KOPT-K1 (cell line): ENCODE measurements around the gene TRPC6.

Source experiments
- H3K27ac ChIP-seq: fragments of 200-600 bp; sonication (generic); 2 replicates; pipeline ENCODE4 v1.5.1; 2016; ENCODE audit warnings: antibody characterized with exemption, mild to moderate bottlenecking, low read depth, low read length; ENCODE audit not compliant: poor library complexity, severe bottlenecking
- H3K36me3 ChIP-seq: fragments of 200-600 bp; sonication (generic); 2 replicates; pipeline ENCODE4 v1.5.1; 2017; ENCODE audit warnings: antibody characterized with exemption, mild to moderate bottlenecking, low read length, moderate library complexity; ENCODE audit not compliant: insufficient read depth
- H3K9me3 ChIP-seq: fragments of 200-600 bp; sonication (generic); 2 replicates; pipeline ENCODE4 v1.5.1; 2017; ENCODE audit warnings: antibody characterized with exemption, low read length, mild to moderate bottlenecking; ENCODE audit not compliant: insufficient read depth, poor library complexity, severe bottlenecking

TRPC6 gene

DNA sequence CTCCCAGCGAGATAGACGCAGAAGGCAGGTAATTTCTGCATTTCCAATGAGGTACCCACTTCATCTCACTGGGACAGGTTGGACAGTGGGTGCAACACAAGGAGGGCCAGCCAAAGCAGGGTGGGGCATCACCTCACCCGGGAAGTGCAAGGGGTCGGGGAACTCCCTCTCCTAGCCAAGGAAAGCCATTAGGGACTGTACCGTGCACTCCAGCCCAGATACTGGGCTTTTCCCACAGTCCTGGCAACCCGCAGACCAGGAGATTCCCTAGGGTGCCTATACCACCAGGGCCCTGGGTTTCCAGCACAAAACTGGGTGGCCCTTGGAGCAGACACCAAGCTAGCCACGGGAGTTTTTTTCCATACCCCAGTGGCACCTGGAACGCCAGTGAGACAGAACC, 17.2 kb downstream of the TRPC6 start:
- Histone ChIP-seq H3K9me3 (no peaks in the 10 kb centered on the region), H3K36me3 (no peaks in the 10 kb centered on the region), H3K27ac (no peak overlapping the region)

- Histone ChIP-seq H3K27ac (no peak overlapping the region), H3K9me3 (no peaks in the 10 kb centered on the region), H3K36me3 (no peaks in the 10 kb centered on the region)
Observed at GRCh38 chr11:101563166-101563565, 20.6 kb downstream of the TRPC6 start.

DNA sequence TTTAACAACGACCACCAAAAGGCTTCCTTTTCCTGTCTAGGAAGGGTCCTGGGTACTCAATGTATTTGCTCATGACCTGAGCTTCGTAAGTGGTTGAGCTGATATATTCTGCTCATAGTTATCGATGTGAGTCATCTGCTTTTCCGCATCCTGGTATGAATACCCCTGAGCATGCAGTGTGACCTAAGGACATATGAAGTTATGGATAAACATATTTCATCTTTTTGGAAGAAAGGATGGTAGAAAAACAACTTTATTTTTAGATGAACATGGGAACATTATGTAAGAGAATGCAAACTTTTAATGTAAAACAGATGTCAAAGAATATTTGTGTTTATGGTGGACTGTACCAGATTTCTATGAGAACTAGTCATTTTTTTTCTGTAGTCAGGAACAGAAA, 28.4 kb downstream of the TRPC6 start:
- H3K27ac ChIP-seq, result no peak overlapping the region
- no peaks in the 10 kb centered on the region for H3K36me3 ChIP-seq
- H3K9me3 ChIP-seq, result no peaks in the 10 kb centered on the region

DNA sequence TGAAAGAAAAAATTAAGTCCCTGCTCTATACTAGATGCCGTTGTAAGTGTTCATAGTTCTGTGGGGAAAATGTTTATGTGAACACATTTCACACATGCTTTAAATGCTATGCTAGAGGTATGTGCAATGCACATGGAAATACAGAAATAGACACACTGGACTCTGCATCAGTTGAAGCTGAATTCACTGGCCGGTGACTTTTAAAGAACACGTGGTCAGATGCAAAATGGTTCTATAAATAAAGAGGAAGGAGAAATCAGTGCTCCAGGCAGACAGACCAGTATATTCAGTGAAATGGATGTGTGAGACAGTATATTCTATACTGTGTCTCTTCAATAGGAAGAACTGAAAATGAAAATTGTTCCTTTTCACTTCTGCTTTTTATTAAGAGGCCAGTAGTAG, 29.9 kb downstream of the TRPC6 start:
- no peaks in the 10 kb centered on the region for H3K36me3 ChIP-seq
- no peak overlapping the region for H3K27ac ChIP-seq
- no peaks in the 10 kb centered on the region for H3K9me3 ChIP-seq

DNA sequence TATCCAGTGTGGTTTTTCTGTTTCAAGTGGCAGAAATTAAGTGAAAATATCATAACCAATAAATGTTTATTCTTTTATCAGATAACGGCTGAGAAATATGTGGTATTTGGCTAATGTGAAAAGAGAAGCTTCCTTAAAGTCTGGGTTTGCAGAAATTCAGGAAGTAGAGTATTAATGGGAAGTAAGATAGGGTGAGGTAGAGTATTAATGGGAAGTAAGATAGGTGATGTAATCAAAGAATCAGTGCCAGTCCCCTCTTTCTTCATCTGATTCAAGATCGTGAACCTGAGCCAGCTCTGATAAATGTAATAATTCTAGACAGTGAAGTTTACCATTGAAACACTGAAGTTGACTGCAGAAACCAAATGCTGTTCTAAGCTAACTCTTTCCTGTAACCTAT, 30.9 kb downstream of the TRPC6 start:
- H3K27ac ChIP-seq, result no peak overlapping the region

DNA sequence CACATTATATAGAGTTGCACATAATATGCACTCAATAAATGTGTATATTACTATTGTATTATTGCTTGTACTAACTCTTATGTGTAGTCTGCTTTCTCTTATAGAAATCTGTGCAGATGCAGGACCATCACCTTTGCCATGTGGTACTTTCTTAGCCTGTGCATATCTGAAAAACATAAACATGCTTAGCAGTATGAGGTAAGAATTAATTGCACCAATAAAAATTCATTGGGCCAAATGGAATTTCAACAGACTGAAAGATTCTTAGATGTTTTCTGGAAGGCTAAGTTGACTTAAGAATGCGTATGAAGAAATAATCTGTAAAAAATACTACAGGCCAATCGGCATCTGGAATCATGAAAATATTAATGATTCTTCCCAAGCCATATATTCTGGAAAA, 55.3 kb downstream of the TRPC6 start:
- Histone ChIP-seq H3K36me3 (no peaks in the 10 kb centered on the region), H3K27ac (no peak overlapping the region)

More for the DNA sequence above, 30.9 kb downstream of the TRPC6 start:
- no peaks in the 10 kb centered on the region for H3K36me3 ChIP-seq
- no peaks in the 10 kb centered on the region for H3K9me3 ChIP-seq

GRCh38 chr11:101523634-101524260, 60.1 kb downstream of the TRPC6 start:
- Histone ChIP-seq H3K27ac (no peak overlapping the region), H3K36me3 (no peaks in the 10 kb centered on the region), H3K9me3 (no peaks in the 10 kb centered on the region)

More for the DNA sequence above, 55.3 kb downstream of the TRPC6 start:
- no peaks in the 10 kb centered on the region for H3K9me3 ChIP-seq

- Histone ChIP-seq H3K36me3 (no peaks in the 10 kb centered on the region), H3K9me3 (no peaks in the 10 kb centered on the region), H3K27ac (no peak overlapping the region)
Observed at GRCh38 chr11:101523193-101523592, 60.6 kb downstream of the TRPC6 start.

DNA sequence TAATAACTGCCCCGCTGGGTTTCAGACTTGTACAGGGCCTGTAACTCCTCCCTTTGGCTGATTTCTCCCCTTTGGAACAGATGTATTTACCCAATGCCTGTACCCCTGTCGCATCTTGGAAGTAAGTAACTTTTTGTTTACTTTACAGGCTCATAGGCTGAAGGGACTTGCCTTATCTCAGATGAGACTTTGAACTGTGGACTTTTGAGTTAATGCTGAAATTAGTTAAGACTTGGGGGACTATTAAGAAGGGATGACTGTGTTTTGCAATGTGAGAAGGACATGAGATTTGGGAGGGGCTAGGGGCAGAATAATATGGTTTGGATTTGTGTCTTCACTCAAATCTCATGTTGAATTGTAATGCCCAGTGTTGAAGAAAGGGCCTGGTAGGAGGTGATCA, 62.0 kb downstream of the TRPC6 start:
- Histone ChIP-seq H3K9me3 (no peaks in the 10 kb centered on the region), H3K36me3 (no peaks in the 10 kb centered on the region), H3K27ac (no peak overlapping the region)

- H3K36me3 ChIP-seq, result no peaks in the 10 kb centered on the region
- H3K9me3 ChIP-seq, result no peaks in the 10 kb centered on the region
- no peak overlapping the region for H3K27ac ChIP-seq
Observed at GRCh38 chr11:101516546-101516945, 67.3 kb downstream of the TRPC6 start.

- no peaks in the 10 kb centered on the region for H3K36me3 ChIP-seq
- H3K27ac ChIP-seq, result no peak overlapping the region
- no peaks in the 10 kb centered on the region for H3K9me3 ChIP-seq
Observed at GRCh38 chr11:101511065-101511464, 72.7 kb downstream of the TRPC6 start.

DNA sequence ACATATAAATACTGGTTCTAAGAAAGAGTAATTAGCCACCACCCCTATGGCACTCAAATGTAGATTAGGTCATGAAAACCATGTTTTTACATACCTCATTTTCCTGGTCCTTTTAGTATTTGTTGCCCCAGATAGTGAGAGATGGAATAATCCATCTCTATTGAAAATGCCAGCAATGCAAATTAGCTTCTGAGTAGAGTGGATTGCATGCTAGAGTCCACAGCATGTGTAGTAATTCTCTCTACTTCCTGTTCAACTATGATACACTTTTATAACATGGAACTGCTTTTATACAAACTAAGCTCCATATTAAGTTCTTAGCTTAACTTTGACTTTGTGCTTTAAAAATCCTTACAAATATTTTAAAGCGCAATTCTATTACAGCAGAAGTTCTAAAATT, 73.2 kb downstream of the TRPC6 start:
- no peaks in the 10 kb centered on the region for H3K36me3 ChIP-seq
- no peak overlapping the region for H3K27ac ChIP-seq
- no peaks in the 10 kb centered on the region for H3K9me3 ChIP-seq

- Histone ChIP-seq H3K36me3 (no peaks in the 10 kb centered on the region), H3K27ac (no peak overlapping the region), H3K9me3 (no peaks in the 10 kb centered on the region)
Observed at GRCh38 chr11:101509922-101510321, 73.9 kb downstream of the TRPC6 start.

DNA sequence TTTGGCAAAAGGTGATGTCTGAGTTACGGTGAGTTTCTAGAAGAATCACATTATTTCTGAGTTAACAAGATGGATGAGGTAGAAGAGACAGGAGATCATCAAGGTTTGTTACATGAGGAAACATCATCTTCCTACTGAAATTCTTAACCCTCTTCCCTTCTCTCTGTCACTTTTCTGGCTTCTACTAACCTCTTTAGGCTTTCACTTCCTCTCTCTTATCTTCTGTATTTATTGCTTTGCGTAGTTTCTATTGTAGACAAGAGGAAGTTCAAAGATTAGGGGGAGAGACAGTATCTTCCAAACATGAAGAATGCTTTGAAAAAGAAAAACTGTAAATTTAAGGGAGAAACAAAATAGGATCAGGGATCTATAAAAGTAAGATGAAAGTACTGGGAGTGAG, 75.4 kb downstream of the TRPC6 start:
- Histone ChIP-seq H3K36me3 (no peaks in the 10 kb centered on the region), H3K9me3 (no peaks in the 10 kb centered on the region), H3K27ac (no peak overlapping the region)

DNA sequence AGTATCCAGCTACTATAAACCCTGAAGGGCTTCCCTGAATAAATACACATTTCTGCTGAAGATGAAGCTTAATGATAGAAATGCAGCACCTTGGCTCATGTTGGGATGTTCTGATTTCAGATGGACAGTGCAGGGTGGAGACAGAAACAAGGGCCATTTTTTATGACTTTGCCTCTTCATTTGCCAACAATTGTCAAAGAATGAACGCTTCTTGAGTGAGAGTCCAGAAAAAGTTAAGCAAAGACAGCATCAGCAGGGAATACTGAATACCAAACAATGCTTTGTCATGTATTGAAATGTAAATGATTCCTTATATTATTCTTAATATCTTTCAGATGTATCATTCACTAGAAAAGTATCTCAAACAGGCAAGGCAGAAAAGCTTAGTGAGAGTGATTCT, 84.9 kb downstream of the TRPC6 start:
- no peak overlapping the region for H3K27ac ChIP-seq
- no peaks in the 10 kb centered on the region for H3K9me3 ChIP-seq
- H3K36me3 ChIP-seq, result no peaks in the 10 kb centered on the region

- Histone ChIP-seq H3K27ac (no peak overlapping the region), H3K9me3 (no peaks in the 10 kb centered on the region), H3K36me3 (no peaks in the 10 kb centered on the region)
Observed at GRCh38 chr11:101497291-101497690, 86.5 kb downstream of the TRPC6 start.
